ENCODE measurements around the gene PLCD3.

The PLCD3 gene

DNA sequence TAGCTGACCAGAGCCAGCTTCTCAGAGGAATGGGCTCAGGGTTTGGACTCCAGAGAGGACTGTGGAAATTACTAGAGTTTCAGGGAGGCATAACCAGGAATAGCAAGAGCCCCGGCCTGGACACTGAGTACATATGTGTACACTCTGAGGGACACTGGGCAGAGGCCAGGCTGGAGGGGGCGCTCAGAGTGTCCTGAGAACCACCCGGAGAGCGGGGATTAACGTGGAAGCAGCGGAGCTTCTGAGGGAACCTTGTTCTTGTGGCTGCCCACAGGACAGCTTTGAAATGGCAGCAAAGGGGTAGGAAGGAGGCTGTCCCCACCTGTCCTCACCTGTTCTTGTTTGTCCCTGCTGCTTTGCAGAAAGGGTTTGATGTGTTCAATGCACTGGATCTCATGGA is 27.8 kb downstream of the PLCD3 start:
- no peak for DNase-seq (ENCODE audit: low read depth)
- H3K4me3 ChIP-seq (ENCODE audit: low read length) = no peak overlapping the region
- TF ChIP-seq, protein P1, sequence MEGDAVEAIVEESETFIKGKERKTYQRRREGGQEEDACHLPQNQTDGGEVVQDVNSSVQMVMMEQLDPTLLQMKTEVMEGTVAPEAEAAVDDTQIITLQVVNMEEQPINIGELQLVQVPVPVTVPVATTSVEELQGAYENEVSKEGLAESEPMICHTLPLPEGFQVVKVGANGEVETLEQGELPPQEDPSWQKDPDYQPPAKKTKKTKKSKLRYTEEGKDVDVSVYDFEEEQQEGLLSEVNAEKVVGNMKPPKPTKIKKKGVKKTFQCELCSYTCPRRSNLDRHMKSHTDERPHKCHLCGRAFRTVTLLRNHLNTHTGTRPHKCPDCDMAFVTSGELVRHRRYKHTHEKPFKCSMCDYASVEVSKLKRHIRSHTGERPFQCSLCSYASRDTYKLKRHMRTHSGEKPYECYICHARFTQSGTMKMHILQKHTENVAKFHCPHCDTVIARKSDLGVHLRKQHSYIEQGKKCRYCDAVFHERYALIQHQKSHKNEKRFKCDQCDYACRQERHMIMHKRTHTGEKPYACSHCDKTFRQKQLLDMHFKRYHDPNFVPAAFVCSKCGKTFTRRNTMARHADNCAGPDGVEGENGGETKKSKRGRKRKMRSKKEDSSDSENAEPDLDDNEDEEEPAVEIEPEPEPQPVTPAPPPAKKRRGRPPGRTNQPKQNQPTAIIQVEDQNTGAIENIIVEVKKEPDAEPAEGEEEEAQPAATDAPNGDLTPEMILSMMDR (conservative IDR thresholded peaks at IDR 0.05; ENCODE audit: low read length) = no peak

DNA sequence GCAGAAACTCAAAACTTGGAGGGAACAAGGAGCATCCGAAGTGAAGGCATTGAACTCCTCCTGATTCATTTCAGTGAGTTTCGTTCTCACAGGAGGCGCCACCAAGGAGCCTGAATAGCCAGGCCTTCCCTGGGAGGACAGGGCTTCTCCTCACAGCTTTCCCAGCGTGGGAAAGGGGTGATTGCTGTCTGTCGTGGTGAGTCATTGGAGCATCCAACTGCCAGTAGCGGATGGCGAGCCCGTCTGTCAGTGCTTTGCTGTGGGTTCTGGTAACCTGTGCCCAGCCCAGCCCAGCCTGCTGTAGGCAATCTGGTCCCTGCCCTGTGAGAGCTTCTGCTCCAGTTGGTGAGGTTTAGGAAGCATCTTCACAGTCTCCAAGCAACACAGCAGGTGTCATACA is 28.3 kb downstream of the PLCD3 start:
- TF ChIP-seq, protein P1 (conservative IDR thresholded peaks at IDR 0.05; ENCODE audit: low read length) = no peak
- no peak for DNase-seq (ENCODE audit: low read depth)
- H3K4me3 ChIP-seq (ENCODE audit: low read length) = no peak overlapping the region

DNA sequence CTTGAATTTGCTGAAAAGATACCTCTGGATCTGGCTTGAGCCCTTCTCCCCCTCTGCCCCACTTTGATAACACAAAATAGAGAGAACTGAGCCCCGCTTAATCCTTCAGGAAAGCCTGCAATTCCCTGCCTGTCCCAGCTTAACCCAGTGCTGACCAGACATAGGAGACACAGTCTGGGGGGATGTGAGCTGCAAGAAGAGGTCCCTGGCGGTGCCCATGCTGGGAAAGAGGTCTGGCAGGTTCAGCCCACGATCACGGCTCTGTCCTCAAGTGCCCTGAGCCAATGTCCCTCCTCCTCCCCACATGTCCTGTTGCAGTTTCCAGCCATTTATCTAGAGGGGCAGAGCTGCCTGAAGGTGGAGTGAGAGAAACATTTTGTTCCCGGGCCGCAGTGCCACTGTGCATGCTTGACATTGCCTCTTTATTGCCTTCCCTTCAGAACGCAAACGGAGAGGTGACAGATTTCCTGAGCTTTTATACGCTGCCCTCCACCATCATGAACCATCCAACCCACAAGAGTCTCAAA is 29.0 kb downstream of the PLCD3 start:
- TF ChIP-seq, protein P1 (conservative IDR thresholded peaks at IDR 0.05; ENCODE audit: low read length) = no peak

DNA sequence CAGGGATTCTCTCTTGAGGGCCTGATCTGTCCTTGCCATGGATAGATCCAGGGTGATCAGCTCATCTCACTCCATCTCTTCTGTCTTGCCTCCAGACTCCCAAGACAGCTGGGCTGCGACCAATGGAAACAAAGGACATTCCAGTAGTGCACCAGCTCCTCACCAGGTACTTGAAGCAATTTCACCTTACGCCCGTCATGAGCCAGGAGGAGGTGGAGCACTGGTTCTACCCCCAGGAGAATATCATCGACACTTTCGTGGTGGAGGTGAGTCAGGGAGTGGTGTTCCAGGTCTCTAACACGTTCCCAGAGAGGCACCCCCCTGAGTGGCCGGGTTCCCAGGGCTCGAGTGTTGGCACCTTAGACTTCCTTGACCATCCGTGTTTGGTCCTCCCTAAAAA is 29.5 kb downstream of the PLCD3 start:
- H3K4me3 ChIP-seq (ENCODE audit: low read length) = no peak overlapping the region
- no peak for DNase-seq (ENCODE audit: low read depth)
- TF ChIP-seq, protein P1 (conservative IDR thresholded peaks at IDR 0.05; ENCODE audit: low read length) = no peak

More for the DNA sequence above, 29.0 kb downstream of the PLCD3 start:
- DNase-seq (ENCODE audit: low read depth) = no peak
- no peak overlapping the region for H3K4me3 ChIP-seq (ENCODE audit: low read length)

DNA sequence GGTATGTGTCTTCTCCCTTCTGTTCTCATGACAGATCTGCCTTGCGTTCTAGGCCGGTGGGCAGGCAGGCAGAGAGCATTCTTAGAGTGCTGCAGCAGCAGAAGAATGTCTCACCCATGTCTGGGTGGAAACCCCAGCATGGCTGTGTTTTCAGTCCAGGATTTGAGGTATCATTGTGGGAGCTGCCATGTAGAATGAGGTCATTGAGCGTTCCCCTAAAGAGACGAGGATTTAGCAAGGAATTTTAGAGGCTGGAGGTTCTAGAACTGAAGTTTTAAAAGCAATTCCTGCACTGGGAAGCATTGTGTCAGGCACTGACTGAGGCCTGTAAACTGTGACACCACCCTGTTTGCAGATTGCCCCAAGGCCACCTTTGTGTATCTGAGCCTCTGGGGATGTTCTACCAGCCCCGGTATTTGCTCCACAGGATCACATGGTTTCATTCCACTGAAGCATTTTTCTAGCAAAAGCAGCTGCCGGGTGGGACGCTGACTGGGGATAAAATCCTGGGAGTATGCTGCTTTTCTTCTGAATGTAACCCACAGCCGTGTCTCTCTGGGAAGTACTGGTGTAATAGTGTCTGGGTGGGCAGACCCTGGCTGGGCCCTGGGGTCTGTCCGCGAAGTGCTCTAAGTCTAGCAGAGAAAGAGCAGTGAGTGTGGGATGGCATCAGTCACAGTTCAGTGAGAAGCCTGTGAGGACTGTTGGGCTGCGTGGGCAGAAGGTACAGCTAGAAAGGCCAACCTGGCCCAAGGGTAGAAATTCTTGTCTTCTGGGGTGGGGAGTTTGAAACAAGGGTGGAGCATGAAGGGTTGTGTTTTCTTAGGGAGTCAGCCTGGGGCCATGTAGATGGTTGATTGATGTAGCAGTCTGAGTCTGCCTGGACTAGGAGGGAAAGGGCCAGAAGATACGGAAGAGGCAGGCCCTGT is 30.2 kb downstream of the PLCD3 start:
- no peak for DNase-seq (ENCODE audit: low read depth)
- TF ChIP-seq, protein P1 (conservative IDR thresholded peaks at IDR 0.05; ENCODE audit: low read length) = no peak
- H3K4me3 ChIP-seq (ENCODE audit: low read length) = no peak overlapping the region

DNA sequence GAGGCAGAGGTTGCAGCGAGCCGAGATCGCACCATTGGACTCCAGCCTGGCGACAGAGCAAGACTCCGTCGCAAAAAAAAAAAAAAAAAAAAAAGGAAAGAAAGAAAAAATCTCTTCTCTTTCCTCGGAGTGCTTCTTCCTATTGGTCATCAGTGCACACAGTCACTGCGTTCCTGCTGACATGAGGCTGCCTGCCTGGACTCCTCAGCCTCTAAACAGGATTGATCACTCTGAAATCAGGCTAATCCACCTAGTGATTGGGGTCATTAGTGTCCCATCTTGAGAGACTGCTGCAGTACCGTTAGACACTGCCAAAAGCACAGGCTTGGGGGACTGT is 30.8 kb downstream of the PLCD3 start:
- TF ChIP-seq, protein P1 (conservative IDR thresholded peaks at IDR 0.05; ENCODE audit: low read length) = no peak
- DNase-seq (ENCODE audit: low read depth) = no peak
- no peak overlapping the region for H3K4me3 ChIP-seq (ENCODE audit: low read length)
